C4-2B (cell line): Measurements from ENCODE around the gene MARCHF4.

Experiments used
- ZFX ChIP-seq: fragments of 450-650 bp; IDR thresholded peaks from 2 replicates; pipeline ENCODE4 v1.6.1; 2017
- TF ChIP-seq, protein P1 (sequence below): fragments of 450-650 bp; conservative IDR thresholded peaks from 2 replicates; pipeline ENCODE4 v1.5.1; 2017; ENCODE audit warnings: mild to moderate bottlenecking

DNA sequence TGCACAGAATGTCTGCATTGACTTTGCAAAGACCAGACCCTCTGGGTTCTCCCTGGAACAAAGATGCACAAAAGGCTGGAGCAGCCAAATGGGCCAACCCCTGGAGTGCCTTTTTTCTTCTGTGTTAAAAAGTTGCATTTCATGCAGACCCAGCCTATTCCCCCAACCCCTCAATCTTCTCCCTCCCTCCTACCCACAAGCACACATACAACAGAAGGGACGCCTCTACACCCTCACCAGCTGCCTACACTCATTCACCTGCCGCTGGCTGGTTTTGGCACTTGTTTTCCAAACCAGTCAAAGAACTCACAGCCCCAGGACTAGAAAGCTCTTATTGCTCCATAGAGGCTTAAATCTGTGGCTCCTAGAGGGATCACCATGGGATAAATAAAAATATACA, 16.6 kb downstream of the MARCHF4 start:
- TF ChIP-seq, protein P1, sequence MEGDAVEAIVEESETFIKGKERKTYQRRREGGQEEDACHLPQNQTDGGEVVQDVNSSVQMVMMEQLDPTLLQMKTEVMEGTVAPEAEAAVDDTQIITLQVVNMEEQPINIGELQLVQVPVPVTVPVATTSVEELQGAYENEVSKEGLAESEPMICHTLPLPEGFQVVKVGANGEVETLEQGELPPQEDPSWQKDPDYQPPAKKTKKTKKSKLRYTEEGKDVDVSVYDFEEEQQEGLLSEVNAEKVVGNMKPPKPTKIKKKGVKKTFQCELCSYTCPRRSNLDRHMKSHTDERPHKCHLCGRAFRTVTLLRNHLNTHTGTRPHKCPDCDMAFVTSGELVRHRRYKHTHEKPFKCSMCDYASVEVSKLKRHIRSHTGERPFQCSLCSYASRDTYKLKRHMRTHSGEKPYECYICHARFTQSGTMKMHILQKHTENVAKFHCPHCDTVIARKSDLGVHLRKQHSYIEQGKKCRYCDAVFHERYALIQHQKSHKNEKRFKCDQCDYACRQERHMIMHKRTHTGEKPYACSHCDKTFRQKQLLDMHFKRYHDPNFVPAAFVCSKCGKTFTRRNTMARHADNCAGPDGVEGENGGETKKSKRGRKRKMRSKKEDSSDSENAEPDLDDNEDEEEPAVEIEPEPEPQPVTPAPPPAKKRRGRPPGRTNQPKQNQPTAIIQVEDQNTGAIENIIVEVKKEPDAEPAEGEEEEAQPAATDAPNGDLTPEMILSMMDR: no peak
- TF ChIP-seq ZFX: no peak
